Fibroblast of pulmonary artery (primary cell): ENCODE data around the gene AURKAIP1.

ENCODE experiments used
- DNase-seq: peaks from one replicate; pipeline ENCODE4 v3.0.0-alpha.2; 2010; ENCODE audit warnings: low read depth
- H3K4me3 ChIP-seq: replicated peaks from 2 replicates; pipeline ENCODE4 v1.5.1; 2011; ENCODE audit warnings: low read depth, mild to moderate bottlenecking, control low read depth, low read length, moderate library complexity
- CTCF ChIP-seq: IDR thresholded peaks from 2 replicates; pipeline ENCODE4 v1.5.1; 2011; ENCODE audit warnings: mild to moderate bottlenecking, control low read depth, low read length, inconsistent platforms; ENCODE audit errors: missing control alignments

The AURKAIP1 gene

GRCh38 chr1:1346501-1346890 lies 28.5 kb downstream of the AURKAIP1 start:
- H3K4me3 ChIP-seq = no peak overlapping the region
- no peak for DNase-seq
- TF ChIP-seq CTCF = no peak

DNA sequence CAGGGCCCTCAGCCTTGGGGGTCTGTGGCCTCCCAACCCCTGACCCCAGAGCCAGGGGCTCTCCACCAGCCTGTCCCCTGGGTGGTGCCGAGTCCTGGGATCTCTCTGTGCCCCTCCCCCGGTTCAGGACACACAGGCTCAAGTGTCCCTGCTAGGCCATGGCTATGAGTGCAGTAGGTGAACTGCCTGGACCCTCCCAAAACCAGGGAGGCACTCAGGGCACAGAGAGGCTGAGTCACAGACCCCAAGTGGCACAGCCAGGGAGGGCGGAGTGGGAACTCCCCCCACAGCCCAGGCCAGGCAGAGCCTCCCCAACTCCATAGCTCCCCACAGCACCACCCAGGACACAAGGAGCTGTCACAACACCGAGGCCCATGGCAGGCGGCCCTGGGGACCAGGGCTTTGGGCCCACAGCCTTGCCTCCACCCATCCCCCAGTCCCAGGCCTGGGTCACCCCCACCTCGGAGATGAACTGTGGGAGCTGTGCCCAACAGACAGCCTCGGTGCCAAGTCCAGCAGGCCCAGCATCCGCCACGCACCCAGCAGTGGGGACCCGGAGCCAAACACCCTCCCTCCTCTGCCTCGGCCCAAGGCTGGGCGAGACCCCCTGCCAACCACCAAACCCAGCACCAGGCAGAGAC lies 29.0 kb downstream of the AURKAIP1 start:
- DNase-seq = no peak
- no peak for TF ChIP-seq CTCF
- no peak overlapping the region for H3K4me3 ChIP-seq

DNA sequence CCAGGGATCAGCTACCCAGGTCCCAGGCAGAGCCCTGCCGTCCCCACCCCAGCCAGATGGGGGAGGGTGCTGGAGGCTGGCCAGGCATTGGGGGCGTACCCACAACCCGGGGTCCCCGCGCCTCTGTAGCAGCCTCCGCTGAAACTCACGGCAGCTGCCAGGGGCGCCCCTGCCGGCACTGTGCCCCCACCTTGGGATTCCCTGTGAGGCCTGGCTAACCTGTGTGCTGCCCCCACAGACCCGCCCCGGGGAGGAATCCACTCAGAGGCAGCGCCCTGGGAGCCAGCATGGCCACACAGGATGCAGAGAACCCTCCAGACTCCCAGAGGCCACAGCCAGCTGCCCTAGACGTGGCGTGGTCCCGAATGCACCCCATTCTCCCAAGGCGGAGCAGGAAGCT lies 29.6 kb downstream of the AURKAIP1 start:
- no peak for TF ChIP-seq CTCF
- no peak for DNase-seq
- H3K4me3 ChIP-seq = no peak overlapping the region

- H3K4me3 ChIP-seq = no peak overlapping the region
- peak; percentile 40 for TF ChIP-seq CTCF
- DNase-seq = peak; percentile 48
Observed at GRCh38 chr1:1344655-1345361, 30.2 kb downstream of the AURKAIP1 start.

- DNase-seq = no peak
- no peak for TF ChIP-seq CTCF
- no peak overlapping the region for H3K4me3 ChIP-seq
Observed at GRCh38 chr1:1343811-1344421, 31.1 kb downstream of the AURKAIP1 start.

DNA sequence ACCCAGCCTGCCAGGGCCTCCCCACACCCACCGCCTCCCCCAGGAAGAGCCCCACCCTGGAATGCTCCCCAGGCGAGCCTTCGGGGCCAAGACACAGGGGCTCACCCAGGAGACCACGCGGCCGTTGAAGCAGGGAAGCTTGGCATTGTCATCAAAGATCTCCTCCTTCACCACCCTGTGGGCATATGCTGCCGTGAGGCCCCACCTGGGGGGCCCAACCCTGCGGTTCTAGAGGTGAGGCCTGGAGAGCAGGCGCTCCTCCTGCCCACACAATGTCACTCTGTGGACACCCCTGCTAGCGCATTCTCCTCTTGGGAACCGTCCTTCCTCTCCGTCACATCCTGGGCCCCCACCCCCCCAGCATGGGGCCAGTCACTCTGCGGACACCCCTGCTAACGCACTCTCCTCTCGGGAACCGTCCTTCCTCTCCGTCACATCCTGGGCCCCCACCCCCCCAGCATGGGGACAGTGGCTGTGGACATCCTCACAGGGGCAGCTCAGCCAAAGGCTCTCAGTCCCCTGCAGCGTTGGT lies 32.4 kb downstream of the AURKAIP1 start:
- H3K4me3 ChIP-seq = no peak overlapping the region
- no peak for DNase-seq
- TF ChIP-seq CTCF = no peak
